Central memory CD4-positive, alpha-beta T cell (primary cell): ENCODE measurements around the gene GAK.
"Not testable (repeated sequence)": the region's sequence is repeated elsewhere in the genome, so short reads cannot be mapped to it uniquely, and the experiment has no call there.

Source experiments
- DNase-seq: peaks from one replicate; pipeline ENCODE4 v3.0.0; 2022

The GAK gene

GRCh38 chr4:808860-809570 lies 123.1 kb downstream of the GAK start:
- no peak for DNase-seq

DNA sequence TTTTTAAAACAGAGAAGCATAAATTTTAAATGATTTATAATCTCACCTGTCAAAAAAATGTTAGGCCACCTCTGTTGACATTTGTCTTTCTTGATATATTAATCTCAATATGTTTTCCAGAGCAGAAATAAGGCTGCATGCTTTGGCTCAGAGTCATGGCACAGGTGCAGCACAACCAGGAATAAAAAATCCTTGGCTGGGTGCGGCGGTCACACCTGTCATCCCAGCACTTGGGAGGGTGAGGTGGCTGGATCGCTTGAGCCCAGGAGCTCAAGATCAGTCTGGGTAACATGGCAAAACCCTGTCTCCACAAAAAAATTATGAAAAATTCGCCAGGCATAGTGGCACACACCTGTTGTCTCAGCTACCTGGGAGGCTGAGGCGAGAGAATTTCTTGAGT lies 124.3 kb downstream of the GAK start:
- no peak for DNase-seq

DNA sequence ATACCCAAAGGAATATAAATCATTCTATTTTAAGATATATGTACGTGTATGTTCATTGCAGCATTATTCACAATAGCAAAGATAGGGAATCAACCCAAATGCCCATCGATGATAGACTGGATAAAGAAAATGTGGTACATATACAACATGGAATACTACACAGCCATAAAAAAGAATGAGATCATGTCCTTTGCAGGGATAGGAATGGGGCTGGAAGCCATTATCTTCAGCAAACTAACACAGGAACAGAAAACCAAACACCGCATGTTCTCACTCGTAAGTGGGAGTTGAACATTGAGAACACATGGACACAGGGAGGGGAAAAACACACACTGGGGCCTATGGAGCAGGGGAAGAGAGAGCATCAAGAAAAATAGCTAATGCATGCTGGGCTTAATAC lies 125.1 kb downstream of the GAK start:
- DNase-seq, result not testable (repeated sequence)

GRCh38 chr4:804804-805203 lies 127.3 kb downstream of the GAK start:
- DNase-seq, result no peak

- no peak for DNase-seq
These were observed 128.2 kb downstream of the GAK start for GRCh38 chr4:803884-804283.

GRCh38 chr4:801436-802124 lies 130.5 kb downstream of the GAK start:
- DNase-seq, result no peak
